GM10847 (cell line): ENCODE results near the gene ADGRG1.

Experiments
- POLR2A ChIP-seq: IDR thresholded peaks from 2 replicates; pipeline ENCODE4 v1.6.1; 2011; ENCODE audit not compliant: insufficient read length; ENCODE audit errors: extremely low read depth

ADGRG1 gene

DNA sequence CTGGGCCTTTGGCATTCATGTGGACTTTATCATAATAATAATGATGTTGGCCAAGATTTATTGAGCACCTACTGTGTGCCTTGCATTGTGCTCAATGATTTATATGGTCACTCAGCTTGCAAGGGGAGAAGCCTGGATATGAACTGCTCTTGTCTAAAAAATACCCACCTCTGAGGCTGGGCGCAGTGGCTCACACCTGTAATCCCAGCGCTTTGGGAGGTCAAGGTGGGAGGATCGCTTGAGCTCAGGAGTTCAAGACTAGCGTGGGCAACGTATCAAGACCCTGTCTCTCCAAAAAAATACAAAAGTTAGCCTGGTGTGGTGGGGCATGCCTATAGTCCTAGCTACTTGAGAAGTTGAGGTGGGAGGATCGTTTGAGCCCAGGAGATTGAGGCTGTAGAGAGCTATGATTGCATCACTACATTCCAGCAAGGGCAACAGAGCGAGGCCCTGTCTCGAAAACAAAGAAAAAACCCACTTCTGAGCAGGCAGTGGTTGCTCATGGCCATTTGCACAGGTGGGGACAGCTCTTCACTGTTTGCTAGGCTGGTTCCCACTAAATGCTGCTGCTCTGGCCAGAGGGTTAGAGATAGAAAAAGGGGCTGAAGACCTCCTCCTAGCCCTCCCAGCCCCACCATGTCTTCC, 4.3 kb upstream of the ADGRG1 start:
- no peak for TF ChIP-seq POLR2A

DNA sequence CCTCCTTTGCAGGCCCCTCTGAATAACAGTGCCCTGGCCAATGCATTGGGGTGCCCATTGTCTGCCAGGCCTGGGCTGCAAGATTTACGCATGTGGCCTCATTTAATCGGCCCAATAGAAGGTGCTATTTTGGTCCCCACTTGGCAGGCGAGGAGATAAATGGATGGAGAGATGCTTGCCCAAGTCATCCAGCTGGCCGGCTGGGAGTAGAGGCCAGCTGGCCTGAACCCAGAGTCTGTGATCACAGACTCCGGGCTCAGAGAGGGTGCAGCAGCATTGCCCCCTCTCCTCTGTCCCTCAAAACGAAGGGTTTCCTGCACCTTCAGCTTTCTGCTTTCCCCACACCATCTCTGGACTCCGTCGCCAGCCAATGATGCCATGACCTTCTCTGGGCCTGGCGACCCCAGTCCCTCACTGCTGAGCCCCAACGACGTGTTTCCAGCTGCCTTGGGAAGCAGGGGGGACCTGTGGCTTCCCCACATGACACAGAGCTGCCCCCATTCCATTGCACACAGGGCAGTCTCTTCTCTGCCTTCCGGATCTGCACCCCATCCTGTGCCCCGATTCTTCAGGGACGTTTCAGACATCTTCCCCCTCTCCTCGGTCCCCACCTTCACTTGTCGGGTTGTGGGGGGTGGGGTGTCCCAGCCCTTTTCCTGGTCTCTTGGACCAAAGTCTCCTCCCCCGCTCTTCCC, 3.5 kb upstream of the ADGRG1 start:
- TF ChIP-seq POLR2A: no peak

DNA sequence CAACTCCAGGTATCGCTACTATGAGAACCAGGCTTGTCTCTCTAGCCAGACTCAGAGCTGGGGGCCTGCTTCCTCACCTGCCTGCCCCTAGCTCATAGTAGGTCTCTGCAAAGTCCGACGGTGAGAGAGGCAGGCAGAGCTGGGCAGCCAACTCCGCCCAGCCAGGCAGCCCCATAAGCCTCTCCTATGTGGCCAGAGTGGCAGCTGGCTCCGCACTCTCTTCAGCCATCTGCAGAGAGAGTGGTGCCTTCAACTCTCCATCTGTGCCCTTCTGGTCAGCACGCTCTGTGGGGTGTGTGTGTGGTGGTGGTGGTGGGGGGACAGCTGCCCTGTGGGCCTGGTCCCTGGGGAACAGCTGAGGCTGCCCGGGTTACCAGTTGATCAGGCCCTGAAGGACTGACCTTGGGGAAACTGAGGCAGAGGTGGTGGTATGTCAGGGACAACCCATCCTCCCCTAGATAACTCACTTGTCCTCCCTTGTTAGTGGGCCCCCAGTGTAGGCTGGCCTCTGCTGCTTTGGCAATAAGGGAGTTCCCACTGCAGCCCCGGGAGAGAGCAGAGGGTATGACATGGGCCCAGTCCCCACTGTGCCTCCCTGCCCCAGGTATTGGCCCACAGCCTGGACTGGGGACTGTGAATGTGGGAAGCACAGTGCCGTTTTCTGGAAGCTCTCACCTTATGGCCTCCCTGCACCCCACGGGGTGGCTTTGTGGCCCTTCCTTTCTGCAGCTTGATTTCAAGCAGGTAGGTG, 1.8 kb upstream of the ADGRG1 start:
- TF ChIP-seq POLR2A: no peak

DNA sequence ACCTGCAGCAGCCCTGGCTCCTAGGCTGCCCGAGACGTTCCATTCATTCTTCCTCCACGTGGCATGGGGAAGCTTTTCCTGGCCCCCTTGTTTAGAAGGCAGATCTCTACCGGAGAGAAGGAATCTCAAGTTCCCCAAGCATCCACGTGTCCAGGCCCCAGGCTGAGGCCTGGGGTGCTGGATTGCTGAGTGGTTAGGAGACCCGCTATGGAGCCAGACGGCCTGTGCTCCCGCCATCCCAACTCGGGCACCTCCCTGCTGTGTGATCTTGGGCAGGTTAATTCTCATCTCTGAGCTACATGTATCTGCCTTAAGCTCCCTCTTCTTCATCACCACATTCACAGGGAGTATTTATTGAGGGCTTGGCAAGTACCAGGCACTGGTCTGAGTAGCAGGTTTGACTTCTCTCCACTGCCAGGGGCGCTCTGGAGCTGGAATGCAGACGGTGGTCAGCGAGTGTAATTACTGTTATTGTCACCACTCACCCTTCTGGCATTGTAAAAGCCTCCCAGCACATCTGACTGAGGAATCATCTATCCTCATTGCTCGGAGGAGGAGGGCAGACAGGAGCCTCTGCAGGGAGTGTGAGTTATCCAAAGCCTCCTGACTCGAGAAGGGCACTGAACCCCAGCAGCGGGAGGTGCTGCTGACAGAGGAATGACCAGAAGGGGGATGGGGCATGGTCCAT, 1.1 kb upstream of the ADGRG1 start:
- no peak for TF ChIP-seq POLR2A

DNA sequence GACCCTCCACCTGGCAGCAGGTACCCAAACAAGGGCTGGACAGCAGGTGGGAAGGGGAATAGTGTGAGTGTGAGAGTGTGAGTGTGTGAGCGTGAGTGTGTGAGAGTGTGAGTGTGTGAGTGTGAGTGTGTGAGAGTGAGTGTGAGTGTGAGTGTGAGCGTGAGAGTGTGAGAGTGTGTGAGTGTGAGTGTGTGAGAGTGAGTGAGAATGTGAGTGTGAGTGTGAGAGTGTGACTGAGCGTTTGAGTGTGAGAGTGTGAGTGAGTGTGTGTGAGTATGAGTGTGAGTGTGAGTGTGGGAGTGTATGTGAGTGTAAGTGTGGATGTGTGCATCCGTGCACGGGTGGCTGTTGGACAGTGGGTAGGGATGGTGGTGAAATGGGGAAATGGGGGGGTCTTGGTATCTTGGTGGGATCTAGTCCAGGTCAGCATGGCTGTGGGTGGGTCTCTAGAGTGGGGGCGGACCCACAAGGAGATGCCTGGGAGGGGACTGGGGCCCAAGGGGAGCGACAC, 408 bp downstream of the ADGRG1 start:
- no peak for TF ChIP-seq POLR2A

DNA sequence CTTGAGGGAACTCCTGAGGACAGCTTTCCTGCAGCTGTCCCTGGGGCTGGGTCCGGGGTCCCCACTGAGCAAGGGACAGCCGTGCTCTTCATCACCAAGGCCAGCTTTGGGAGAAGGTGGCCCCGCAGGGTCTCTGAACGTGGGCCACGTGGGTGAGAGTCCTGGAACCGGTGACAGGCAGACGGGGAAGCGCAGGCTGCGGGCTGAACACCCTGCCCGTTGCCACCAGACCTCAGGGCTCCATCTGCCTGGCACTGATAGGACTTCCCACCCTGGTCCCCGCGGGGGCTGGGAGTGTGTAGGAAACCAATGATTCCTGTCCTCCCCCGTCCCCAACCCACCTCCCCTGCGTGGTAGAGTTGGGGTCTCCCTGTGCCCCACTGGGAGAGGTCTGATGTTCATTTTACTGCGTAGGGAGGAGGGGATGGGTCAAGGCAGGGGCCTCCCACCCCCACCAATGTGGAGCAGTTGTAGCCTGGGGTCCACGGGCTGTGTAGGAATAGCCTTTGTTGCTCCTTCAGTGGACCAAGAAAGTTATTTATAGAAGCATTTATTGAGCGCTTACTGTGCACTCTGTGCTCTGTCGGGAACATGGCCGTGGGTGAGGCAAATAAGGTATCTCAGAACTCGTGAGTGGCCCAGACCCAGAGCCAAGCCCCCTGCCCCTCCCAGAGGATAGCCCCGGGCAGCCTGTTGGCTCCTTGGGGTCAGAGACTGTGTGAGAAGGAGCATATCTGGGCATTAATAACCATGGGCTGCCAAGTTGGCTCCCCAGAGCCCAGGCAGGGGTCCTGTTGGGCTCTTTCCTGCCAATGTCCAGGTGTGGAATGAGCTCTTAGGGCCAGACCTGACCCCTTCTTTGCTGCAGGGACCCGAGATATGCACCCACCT, 1.3 kb downstream of the ADGRG1 start:
- TF ChIP-seq POLR2A: no peak

DNA sequence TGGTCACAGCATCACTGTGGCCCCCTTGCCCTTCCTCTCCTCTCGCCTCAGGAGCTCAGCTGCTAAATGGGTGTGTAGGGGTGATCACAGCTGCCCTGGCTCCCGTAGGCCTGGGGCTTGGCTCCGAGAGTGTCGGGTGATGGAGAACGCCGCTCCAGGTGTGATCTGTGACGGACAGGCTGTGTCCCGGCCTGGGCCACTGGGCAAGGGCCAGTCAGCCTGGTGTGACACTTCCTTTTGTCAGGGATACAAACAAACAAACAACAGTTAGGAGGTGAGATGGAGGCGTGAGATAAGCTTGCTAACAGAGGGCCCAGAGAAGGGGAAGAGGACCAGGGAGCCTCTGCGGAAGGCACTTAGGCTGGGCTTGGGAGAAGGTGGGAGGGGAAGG, 2.0 kb downstream of the ADGRG1 start:
- TF ChIP-seq POLR2A: no peak

DNA sequence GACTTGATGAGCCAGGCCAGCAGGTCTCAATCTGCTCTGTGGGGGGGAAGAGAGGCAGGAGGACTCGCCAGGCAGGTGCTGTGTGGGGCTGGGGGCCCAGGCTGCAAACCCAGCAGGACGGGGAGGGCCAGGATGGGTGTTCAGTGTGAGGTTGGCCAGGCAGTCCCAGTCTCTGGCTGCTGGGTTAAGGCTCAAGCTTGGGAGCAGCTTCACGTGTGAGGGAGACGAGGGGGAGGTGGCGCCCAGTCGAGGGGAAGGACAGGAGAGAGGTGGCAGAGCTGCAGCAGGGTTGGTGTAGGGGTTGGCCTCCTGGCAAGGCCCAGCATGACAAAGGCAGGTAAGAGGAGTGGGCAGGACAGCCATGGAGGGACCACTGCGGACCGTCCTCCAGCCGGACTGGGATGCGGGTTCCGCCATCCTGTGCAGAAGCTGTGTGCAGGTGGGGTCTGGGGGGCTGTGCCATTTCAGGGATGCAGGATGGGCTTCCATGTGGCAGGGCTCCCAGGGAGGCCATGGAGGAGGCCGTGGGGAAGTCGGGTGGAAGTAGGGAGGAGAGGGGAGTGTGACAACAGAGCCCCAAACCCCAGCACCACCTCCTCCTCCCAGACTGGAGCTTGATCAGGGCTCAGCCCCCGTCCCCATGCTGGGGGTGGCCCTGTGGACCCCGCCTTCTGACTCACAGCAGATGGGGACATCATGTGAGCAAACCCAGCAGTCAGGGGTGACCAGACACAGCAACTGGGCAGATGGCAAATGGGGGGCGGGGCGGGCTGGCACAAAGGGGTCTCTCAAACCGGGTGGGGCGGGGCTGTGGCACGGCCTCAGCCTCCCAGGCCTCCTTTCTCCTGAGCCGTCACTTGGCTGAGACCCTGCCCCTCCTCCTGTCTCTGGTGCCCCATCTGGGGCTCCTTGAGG, 2.8 kb downstream of the ADGRG1 start:
- TF ChIP-seq POLR2A: no peak

DNA sequence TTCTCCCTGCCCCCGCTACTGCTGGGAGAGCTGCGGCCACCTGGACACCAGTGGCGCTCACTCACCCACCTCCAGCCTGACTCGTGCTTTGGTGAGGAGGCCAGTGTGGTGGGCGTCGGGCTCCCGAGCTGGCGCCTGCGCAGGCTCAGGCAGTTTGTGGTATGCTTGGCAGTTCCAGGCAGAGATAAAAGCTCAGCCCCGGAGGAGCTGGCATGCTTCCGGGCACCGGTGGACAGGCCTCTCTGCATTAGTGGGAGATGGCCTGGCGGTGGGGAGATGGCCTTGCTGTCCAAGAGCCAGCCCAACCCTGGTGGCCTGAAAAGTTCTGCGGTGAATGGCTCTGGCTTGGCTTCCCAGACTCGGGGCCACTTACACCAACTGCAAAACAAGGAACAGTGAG, 4.1 kb downstream of the ADGRG1 start:
- TF ChIP-seq POLR2A: no peak

DNA sequence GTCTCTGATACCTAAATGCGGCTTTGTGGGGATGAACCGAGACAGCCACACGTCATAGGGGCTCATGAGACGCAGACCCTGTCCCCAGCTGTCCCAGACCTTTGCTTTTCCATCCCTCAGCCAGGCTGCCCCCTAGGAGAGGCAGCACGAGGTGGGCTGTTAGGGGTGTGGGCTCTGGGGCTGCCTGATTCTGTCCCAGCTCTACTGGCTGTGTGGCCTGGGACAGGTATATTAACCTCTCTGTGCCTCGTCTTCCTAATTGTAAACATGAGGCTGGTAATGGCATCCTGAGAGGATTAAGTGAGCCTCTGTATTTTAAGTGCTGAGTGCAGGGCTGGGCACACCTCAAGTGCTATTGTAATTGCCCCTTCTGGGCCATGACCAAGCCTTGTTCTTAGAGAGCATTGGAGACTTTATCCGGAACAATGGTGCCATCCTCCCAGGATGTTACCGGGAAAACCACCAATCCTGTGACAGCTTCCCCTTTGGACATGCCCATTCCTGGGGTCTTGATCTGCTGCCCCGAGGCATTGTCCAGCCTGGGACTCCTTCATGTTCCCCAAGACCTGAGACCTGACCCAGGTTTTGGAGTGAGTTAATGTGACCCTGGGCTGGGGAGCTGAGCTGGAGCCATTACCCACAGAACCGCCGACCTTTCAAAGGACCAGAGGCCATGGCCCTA, 5.1 kb downstream of the ADGRG1 start:
- no peak for TF ChIP-seq POLR2A

DNA sequence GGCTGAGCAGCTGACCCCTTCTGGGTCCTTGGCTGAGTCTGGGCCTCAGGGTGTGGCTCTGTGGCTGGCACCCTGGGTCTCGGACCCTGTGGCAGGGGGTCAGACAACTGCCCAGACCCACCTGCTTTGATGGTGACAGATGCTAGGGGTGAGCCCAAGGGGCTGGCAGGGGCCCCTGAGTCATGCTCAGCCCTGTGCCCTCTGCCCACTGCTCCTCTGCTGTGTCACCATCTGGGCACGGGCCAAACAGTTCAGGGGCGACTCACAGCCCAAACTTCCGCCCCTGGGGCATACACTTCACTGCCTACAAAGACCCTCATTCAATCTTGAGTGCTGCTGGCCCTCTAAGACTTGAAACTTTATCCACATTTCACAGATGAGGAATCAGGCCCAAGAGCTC, 5.7 kb downstream of the ADGRG1 start:
- no peak for TF ChIP-seq POLR2A

DNA sequence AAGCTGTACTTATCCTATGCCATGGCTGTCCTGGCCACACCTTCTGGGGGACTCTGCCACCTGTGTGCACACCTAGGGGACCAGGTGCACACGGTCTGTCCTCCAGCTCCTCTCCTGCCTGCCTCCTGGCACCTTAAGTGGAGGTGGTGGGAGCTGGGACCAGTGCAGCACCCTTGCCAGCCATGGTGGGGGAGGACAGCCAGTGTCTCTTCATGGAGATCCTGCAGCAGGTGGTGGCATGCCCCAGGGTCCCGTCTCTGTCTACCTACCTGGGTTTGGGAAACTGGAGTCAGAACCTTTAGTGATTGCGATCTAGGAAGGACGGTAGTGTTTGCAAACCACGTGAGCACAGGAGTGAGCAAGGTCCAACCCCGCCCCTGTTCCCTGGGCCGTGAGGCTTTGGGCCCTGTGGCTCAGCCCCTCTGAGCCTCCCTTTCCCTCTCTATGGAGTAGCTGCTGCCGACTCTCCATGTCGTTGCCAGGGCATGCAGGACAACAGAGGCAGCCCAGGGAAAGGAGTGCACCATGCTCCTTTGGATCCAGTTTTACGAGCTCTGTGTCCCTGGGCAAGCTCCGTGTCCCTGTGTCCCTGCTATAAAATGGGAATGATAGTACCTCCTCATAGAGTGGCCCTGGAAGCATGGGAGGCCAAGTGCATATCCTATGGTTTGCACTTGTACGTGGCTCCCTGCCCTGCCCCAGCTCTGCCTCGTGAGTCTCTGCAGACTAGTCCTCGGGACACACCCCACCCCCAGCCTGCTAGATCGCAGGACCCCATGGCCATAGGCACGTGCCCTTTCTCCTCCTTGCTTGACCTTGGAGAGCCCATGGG, 7.1 kb downstream of the ADGRG1 start:
- TF ChIP-seq POLR2A: no peak
